ENCODE measurements around the gene LMO7.
"Not testable (repeated sequence)": the region's sequence is repeated elsewhere in the genome, so short reads cannot be mapped to it uniquely, and the experiment has no call there.

The LMO7 gene

GRCh38 chr13:75699062-75699461 lies 62.9 kb downstream of the LMO7 start:
- no peak for DNase-seq (ENCODE audit: low spot score)

- DNase-seq (ENCODE audit: low spot score), result not testable (repeated sequence)
These were observed 63.6 kb downstream of the LMO7 start for GRCh38 chr13:75699717-75700116.

- no peak for DNase-seq (ENCODE audit: low spot score)
These were observed 64.4 kb downstream of the LMO7 start for GRCh38 chr13:75700552-75700951.

- DNase-seq (ENCODE audit: low spot score), result no peak
These were observed 66.3 kb downstream of the LMO7 start for GRCh38 chr13:75702476-75702875.

DNA sequence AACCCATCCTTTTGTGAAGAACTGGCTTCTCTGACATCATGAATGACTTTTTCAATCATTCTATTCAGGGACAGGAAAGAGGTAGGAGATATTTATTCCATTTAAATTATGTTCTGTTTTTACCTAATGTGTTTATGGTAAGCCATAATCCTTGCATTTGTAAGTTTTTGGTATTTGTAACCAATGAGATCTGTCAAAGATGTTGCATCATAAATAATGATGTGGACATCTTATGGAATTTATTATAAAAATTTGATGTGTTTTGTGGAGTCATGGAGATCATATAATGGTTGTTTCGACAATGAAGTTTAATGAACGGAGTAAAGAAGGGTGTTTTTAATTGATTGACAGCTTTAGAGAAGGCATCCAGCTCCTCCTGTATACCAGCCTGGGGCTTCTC lies 67.6 kb downstream of the LMO7 start:
- no peak for DNase-seq (ENCODE audit: low spot score)

DNA sequence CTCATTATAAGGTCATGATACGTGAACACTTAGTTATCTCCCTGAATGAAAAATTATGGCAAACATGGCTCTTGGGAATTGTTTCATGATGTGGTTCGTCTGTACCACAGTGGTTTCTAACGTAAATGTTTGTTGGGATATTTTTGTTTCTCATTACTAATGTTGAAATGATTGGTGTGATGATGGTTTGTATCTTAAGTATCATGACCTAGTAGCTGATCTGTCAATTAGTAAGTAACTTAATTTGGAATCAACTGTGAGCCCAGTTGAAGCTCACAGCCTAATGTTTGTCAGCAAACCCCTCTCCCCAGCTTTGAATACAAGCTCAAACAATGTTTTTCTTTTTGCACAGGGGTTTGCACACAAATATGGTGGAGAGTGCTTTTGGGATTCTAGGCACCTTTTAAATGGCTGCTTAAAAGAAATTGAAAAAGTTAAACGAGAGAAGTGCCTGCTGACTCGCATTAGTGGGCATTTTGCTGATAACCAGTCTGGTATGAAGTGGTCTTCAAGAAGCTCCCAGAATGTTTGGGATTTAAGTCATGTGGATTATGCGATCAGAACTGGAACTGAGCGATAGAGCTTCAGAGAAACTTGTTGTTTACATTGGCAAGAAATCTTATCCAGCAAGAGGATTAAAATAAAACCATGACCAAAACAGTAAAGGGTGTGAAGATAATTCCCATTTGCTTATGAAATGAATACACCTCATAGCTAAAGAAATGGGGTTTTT lies 68.2 kb downstream of the LMO7 start:
- peak; percentile 58 for DNase-seq (ENCODE audit: low spot score)

GRCh38 chr13:75704927-75705288 lies 68.8 kb downstream of the LMO7 start:
- DNase-seq (ENCODE audit: low spot score), result peak; percentile 90

GRCh38 chr13:75705395-75705794 lies 69.3 kb downstream of the LMO7 start:
- DNase-seq (ENCODE audit: low spot score), result peak; percentile 92

- no peak for DNase-seq (ENCODE audit: low spot score)
These were observed 69.8 kb downstream of the LMO7 start for GRCh38 chr13:75705908-75706307.

DNA sequence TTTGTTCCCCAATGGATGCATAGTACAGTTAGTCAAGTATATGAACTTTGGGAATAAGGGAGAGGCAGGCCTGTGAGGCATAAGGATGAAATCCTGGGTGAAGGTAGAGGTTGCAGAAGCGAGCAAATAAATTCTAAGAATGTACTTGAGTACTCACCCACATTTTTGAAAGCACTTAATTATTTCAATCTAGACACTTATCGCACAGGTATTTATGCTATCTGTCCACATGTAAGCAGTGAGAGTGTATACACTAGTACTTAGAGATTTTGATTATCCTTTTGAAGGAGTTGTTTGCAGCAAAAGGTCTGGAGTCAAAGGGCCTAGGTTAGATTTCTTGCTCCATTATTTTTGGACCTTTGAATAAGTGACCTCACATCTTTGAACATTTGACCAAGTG lies 77.7 kb downstream of the LMO7 start:
- DNase-seq (ENCODE audit: low spot score), result no peak

DNA sequence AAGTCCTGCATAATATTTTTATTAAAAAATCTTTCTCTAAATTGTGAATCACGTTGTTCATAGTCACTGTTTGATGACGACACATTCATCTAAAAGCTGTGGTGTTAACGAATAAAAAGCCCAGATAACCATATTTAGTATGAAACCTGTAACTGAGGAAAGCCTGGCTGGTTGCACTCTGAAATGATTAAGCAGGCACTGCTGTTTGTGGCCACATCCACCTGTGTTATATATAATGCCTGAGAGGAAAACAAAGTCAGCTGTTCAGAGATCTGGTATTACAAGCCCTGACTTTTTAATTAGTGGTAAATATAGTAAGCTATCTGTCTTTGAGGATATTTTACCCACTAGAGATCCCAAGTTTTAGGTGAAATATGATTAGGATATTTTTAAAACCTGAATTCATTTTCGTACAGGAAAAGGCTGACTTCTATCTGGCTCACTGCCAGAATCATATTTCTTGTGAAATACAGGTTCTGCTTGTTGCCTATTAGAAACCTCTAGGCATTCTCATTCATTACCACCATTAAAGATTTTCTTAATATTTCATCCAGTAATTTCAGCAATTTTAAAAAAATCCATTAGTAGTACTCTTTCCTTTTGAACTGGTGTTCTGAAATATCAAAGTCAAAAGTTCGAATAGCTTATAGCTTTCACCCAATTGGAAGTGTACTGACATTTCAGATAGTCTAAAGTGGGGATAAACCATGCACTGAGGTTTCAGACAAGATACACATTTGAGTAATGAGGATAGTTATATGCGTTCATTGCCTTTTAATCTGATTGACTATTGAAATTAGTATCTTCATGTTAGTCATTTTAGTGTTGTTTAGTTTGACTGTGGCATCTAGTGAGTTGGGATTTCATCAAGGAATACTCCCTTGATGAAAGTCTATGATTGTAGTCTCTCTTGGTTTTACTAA lies 79.7 kb downstream of the LMO7 start:
- peak; percentile 45 for DNase-seq (ENCODE audit: low spot score)

DNA sequence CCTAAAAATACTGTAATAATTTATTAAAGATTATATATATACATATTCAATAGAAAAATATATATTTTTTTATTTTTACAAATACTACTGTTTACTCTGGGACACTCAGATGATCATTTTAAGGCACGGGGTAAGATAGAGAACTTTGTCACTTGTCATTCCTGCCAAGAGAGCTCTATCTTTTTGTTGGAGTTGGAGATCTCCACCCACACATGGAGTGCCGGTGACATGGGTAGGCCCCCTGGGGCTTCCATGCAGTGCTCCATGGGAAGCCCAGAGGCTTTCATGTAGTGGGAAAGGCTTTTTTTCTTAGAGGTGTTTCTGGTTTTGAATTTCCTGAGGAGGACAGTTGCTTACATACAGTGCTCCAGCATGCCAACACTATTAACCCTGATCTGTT lies 81.4 kb downstream of the LMO7 start:
- DNase-seq (ENCODE audit: low spot score), result no peak

- DNase-seq (ENCODE audit: low spot score), result no peak
These were observed 85.2 kb downstream of the LMO7 start for GRCh38 chr13:75721307-75721706.

- DNase-seq (ENCODE audit: low spot score), result peak; percentile 27
These were observed 87.8 kb downstream of the LMO7 start for GRCh38 chr13:75723901-75724300.

- peak; percentile 85 for DNase-seq (ENCODE audit: low spot score)
These were observed 88.8 kb downstream of the LMO7 start for GRCh38 chr13:75724752-75725517.

GRCh38 chr13:75725736-75726135 lies 89.6 kb downstream of the LMO7 start:
- DNase-seq (ENCODE audit: low spot score), result peak; percentile 19

GRCh38 chr13:75726306-75726705 lies 90.2 kb downstream of the LMO7 start:
- no peak for DNase-seq (ENCODE audit: low spot score)

DNA sequence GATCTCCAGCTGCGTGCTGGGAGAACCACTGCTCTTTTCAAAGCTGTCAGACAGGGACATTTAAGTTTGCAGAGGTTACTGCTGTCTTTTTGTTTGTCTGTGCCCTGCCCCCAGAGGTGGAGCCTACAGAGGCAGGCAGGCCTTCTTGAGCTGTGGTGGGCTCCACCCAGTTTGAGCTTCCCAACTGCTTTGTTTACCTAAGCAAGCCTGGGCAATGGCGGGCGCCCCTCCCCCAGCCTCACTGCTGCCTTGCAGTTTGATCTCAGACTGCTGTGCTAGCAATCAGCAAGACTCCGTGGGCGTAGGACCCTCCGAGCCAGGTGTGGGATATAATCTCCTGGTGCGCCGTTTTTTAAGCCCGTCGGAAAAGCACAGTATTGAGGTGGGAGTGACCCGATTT lies 97.0 kb downstream of the LMO7 start:
- not testable (repeated sequence) for DNase-seq (ENCODE audit: low spot score)

- no peak for DNase-seq (ENCODE audit: low spot score)
These were observed 100.0 kb downstream of the LMO7 start for GRCh38 chr13:75736173-75736572.

- no peak for DNase-seq (ENCODE audit: low spot score)
These were observed 102.7 kb downstream of the LMO7 start for GRCh38 chr13:75738841-75739240.

DNA sequence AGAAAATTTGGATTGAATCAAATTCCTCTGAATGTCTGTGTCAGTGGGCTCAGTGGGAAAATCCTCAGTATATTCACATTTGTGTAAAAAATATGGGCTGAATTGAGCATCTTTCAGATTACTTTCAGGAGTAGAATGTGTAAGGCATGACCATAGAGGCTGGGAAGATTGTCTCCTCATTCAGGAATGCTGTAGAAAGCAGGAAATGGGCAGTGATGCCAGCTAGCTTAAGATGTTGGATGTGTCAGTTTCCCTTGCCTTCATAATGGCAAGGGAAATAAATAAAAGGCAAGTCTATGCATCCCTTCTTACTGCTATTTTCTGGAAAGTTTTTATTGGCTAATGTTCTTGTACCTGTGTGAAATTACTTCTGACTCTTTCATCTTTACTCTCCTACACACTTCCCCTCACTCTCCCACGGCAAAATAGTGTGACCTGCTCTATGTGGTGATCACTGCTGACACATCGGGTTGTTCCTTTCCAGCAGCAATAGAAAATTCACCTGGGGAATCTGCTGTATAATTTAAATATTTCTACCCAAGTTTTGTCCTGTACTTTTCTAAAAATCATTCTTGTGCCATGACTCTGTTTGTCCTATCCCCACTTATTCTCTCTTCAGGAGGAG lies 103.2 kb downstream of the LMO7 start:
- DNase-seq (ENCODE audit: low spot score), result no peak

GRCh38 chr13:75740031-75740430 lies 103.9 kb downstream of the LMO7 start:
- no peak for DNase-seq (ENCODE audit: low spot score)

All from LoVo (cell line).